Osteoblast (primary cell): ENCODE results near the gene HAND1. TPM values are rescaled to one million over a fixed set of nuclear protein-coding genes. Genes with fewer than 3 reads are reported as not detected.
A peak's percentile ranks its signal among the peaks of the same experiment; 100 is the strongest.

Source experiments
- DNase-seq: peaks from one replicate; pipeline ENCODE4 v3.0.0; 2011; ENCODE audit warnings: low spot score, mixed read lengths; ENCODE audit not compliant: insufficient read length; ENCODE audit errors: missing footprints
- H2AFZ ChIP-seq: 2 replicates; pipeline ENCODE4 v1.6.0; 2011; ENCODE audit warnings: mild to moderate bottlenecking, low read length
- H3K27ac ChIP-seq: 2 replicates; pipeline ENCODE4 v1.5.1; 2011; ENCODE audit warnings: mild to moderate bottlenecking, low read depth, low read length, moderate library complexity
- H3K27me3 ChIP-seq: 2 replicates; pipeline ENCODE4 v1.6.0; 2012; ENCODE audit warnings: mild to moderate bottlenecking, control low read depth, inconsistent platforms, low read length, moderate library complexity; ENCODE audit not compliant: insufficient read depth
- H3K36me3 ChIP-seq: 2 replicates; pipeline ENCODE4 v1.5.1; 2011; ENCODE audit warnings: mild to moderate bottlenecking, low read length, control low read depth, moderate library complexity; ENCODE audit not compliant: insufficient read depth
- H3K4me1 ChIP-seq: 2 replicates; pipeline ENCODE4 v1.5.1; 2011; ENCODE audit warnings: mild to moderate bottlenecking, low read length, control low read depth, moderate library complexity; ENCODE audit not compliant: insufficient read depth
- H3K4me2 ChIP-seq: 2 replicates; pipeline ENCODE4 v1.6.0; 2011; ENCODE audit warnings: mild to moderate bottlenecking, low read length; ENCODE audit not compliant: insufficient read depth
- H3K4me3 ChIP-seq: fragments of 200-600 bp; sonication (generic); 3 replicates; pipeline ENCODE4 v1.5.1; 2012; ENCODE audit warnings: mild to moderate bottlenecking, low read length, inconsistent platforms; ENCODE audit not compliant: insufficient read depth
- H3K79me2 ChIP-seq: 2 replicates; pipeline ENCODE4 v1.6.0; 2012; ENCODE audit warnings: mild to moderate bottlenecking, low read length, control low read depth, inconsistent platforms; ENCODE audit not compliant: insufficient read depth
- H3K9me3 ChIP-seq: 2 replicates; pipeline ENCODE4 v1.5.1; 2011; ENCODE audit warnings: low read depth, low read length, control low read depth
- H4K20me1 ChIP-seq: 2 replicates; pipeline ENCODE4 v1.6.0; 2012; ENCODE audit warnings: mild to moderate bottlenecking, low read length, control low read depth; ENCODE audit not compliant: insufficient read depth
- total RNA-seq: library from RNA; depleted of rRNA; stranded (reverse); fragments of >200 nt; gene quantifications from 2 replicates; pipeline ENCODE4 v1.2.3, GENCODE V29; 2012
- TF ChIP-seq, protein P1 (sequence below): IDR thresholded peaks from 2 replicates; pipeline ENCODE4 v1.5.1; 2011; ENCODE audit warnings: mild to moderate bottlenecking, low read depth, low read length, moderate library complexity; ENCODE audit errors: extremely low read depth

Gene HAND1
- total RNA-seq, 1 donor, result not detected

- no peak overlapping the region for H2AFZ ChIP-seq
- H4K20me1 ChIP-seq, result peaks cover 5% of the 10 kb centered on the region
- H3K9me3 ChIP-seq, result no peaks in the 10 kb centered on the region
- H3K4me2 ChIP-seq, result no peak overlapping the region
- TF ChIP-seq, protein P1, sequence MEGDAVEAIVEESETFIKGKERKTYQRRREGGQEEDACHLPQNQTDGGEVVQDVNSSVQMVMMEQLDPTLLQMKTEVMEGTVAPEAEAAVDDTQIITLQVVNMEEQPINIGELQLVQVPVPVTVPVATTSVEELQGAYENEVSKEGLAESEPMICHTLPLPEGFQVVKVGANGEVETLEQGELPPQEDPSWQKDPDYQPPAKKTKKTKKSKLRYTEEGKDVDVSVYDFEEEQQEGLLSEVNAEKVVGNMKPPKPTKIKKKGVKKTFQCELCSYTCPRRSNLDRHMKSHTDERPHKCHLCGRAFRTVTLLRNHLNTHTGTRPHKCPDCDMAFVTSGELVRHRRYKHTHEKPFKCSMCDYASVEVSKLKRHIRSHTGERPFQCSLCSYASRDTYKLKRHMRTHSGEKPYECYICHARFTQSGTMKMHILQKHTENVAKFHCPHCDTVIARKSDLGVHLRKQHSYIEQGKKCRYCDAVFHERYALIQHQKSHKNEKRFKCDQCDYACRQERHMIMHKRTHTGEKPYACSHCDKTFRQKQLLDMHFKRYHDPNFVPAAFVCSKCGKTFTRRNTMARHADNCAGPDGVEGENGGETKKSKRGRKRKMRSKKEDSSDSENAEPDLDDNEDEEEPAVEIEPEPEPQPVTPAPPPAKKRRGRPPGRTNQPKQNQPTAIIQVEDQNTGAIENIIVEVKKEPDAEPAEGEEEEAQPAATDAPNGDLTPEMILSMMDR, result no peak
- no peaks in the 10 kb centered on the region for H3K79me2 ChIP-seq
- H3K4me3 ChIP-seq, result no peak overlapping the region
- H3K27me3 ChIP-seq, result peaks cover 5% of the 10 kb centered on the region
- no peaks in the 10 kb centered on the region for H3K36me3 ChIP-seq
- DNase-seq, result no peak
- no peaks in the 10 kb centered on the region for H3K4me1 ChIP-seq
- H3K27ac ChIP-seq, result no peak overlapping the region
These were observed 13.6 kb downstream of the HAND1 start for GRCh38 chr5:154464438-154464837.

- no peaks in the 10 kb centered on the region for H3K4me1 ChIP-seq
- H2AFZ ChIP-seq, result no peak overlapping the region
- no peak overlapping the region for H3K4me2 ChIP-seq
- H3K79me2 ChIP-seq, result no peaks in the 10 kb centered on the region
- no peaks in the 10 kb centered on the region for H3K27me3 ChIP-seq
- no peak for DNase-seq
- no peaks in the 10 kb centered on the region for H3K9me3 ChIP-seq
- no peak overlapping the region for H3K27ac ChIP-seq
- TF ChIP-seq, protein P1, result peak; percentile 44
- peaks cover 11% of the 10 kb centered on the region for H3K36me3 ChIP-seq
- H3K4me3 ChIP-seq, result no peak overlapping the region
- peaks cover 5% of the 10 kb centered on the region for H4K20me1 ChIP-seq
These were observed 16.5 kb downstream of the HAND1 start for GRCh38 chr5:154461531-154461930.

GRCh38 chr5:154460172-154460571 lies 17.9 kb downstream of the HAND1 start:
- H3K27ac ChIP-seq, result no peak overlapping the region
- no peaks in the 10 kb centered on the region for H3K4me1 ChIP-seq
- H4K20me1 ChIP-seq, result peaks cover 5% of the 10 kb centered on the region
- no peak overlapping the region for H2AFZ ChIP-seq
- no peak overlapping the region for H3K4me3 ChIP-seq
- DNase-seq, result no peak
- no peaks in the 10 kb centered on the region for H3K27me3 ChIP-seq
- no peak overlapping the region for H3K4me2 ChIP-seq
- no peaks in the 10 kb centered on the region for H3K79me2 ChIP-seq
- H3K9me3 ChIP-seq, result no peaks in the 10 kb centered on the region
- H3K36me3 ChIP-seq, result peaks cover 24% of the 10 kb centered on the region
- TF ChIP-seq, protein P1, result no peak

DNA sequence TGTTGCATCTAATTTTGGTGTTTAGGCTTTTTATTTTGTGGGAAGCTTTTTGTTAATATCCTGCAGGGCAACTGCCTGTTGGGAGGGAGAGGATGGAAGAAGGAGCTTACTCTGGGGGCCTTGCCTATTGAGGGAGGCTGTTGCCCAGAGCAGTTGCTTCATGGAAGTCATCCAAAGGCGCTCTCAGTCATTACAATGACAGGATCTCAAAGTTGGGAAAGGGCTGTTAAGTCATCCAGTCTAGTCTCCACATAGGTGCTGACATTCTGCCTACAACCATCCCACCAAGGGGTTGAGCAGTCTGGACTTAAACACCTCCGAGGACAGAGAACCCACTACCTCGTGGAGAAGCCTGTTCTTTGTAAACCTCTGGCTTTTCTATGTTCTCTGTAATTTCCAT lies 19.0 kb downstream of the HAND1 start:
- H3K9me3 ChIP-seq, result no peaks in the 10 kb centered on the region
- no peak for DNase-seq
- no peaks in the 10 kb centered on the region for H3K27me3 ChIP-seq
- peaks cover 36% of the 10 kb centered on the region for H3K36me3 ChIP-seq
- H4K20me1 ChIP-seq, result peaks cover 5% of the 10 kb centered on the region
- H3K79me2 ChIP-seq, result no peaks in the 10 kb centered on the region
- H2AFZ ChIP-seq, result no peak overlapping the region
- no peaks in the 10 kb centered on the region for H3K4me1 ChIP-seq
- H3K27ac ChIP-seq, result no peak overlapping the region
- H3K4me2 ChIP-seq, result no peak overlapping the region
- H3K4me3 ChIP-seq, result no peak overlapping the region
- TF ChIP-seq, protein P1, result no peak
